Right atrium auricular region (tissue), 2 donors: ENCODE measurements around the gene FIZ1. TPM values are rescaled to one million over a fixed set of nuclear protein-coding genes. Genes with fewer than 3 reads are reported as not detected.

Experiments used
- DNase-seq: peaks from one replicate; pipeline ENCODE4 v3.0.0-alpha.2; 2019; ENCODE audit warnings: low spot score
- H3K27ac ChIP-seq, 2 donors: fragments of 200-600 bp; sonication (generic); 1 replicate in 1 of 2; 2 replicates in 1 of 2; pipeline ENCODE4 v1.5.1; 2016 to 2019
- H3K27me3 ChIP-seq, 2 donors: fragments of 200-600 bp; sonication (generic); one replicate each; pipeline versions ENCODE4 v1.5.1 to v1.6.0; 2017 to 2019
- H3K36me3 ChIP-seq: fragments of 200-600 bp; sonication (generic); one replicate; pipeline ENCODE4 v1.5.1; 2016
- H3K4me1 ChIP-seq, 2 donors: fragments of 200-600 bp; sonication (generic); one replicate each; pipeline versions ENCODE4 v1.5.1 to v1.6.0; 2017 to 2019
- H3K4me3 ChIP-seq, 2 donors: fragments of 200-600 bp; sonication (generic); 1 replicate in 1 of 2; 2 replicates in 1 of 2; pipeline ENCODE4 v1.5.1; 2017 to 2019; ENCODE audit warnings: mild to moderate bottlenecking in 1 of 2, moderate library complexity in 1 of 2
- H3K9me3 ChIP-seq, 2 donors: fragments of 200-600 bp; sonication (generic); one replicate each; pipeline ENCODE4 v1.5.1; 2019
- CTCF ChIP-seq, 2 donors: fragments of 200-600 bp; sonication (generic); IDR thresholded peaks; one replicate each; pipeline ENCODE4 v1.5.1; 2019; ENCODE audit warnings: antibody characterized with exemption in 2 of 2
- total RNA-seq, 2 donors: library from RNA; depleted of rRNA; stranded (reverse); fragments of >200 nt; gene quantifications; one replicate each; pipeline ENCODE4 v1.1.0, GENCODE V29; 2016

The FIZ1 gene
- total RNA-seq, 2 donors from 2014 or later = 9.2 to 12.2 TPM

- Histone ChIP-seq H3K27ac (peak overlapping the region in 1 of 2 donors; percentile 99), H3K36me3 (peaks cover 8% of the 10 kb centered on the region), H3K27me3 (no peaks in the 10 kb centered on the region), H3K4me3 (no peak overlapping the region), H3K4me1 (peaks cover 0 to 22% of the 10 kb centered on the region in 2 donors), H3K9me3 (no peaks in the 10 kb centered on the region)
- DNase-seq = no peak
- no peak for TF ChIP-seq CTCF (IDR thresholded peaks at IDR 0.05)
These were observed 23.1 kb upstream of the FIZ1 start for GRCh38 chr19:55622242-55622969.

GRCh38 chr19:55621673-55622231 lies 22.4 kb upstream of the FIZ1 start:
- TF ChIP-seq CTCF (IDR thresholded peaks at IDR 0.05) = no peak
- no peaks in the 10 kb centered on the region for H3K9me3 ChIP-seq
- peaks cover 15% of the 10 kb centered on the region for H3K36me3 ChIP-seq
- no peaks in the 10 kb centered on the region for H3K27me3 ChIP-seq
- H3K4me3 ChIP-seq = no peak overlapping the region
- no peak overlapping the region for H3K27ac ChIP-seq
- no peak for DNase-seq
- H3K4me1 ChIP-seq = peaks cover 0 to 22% of the 10 kb centered on the region in 2 donors

- Histone ChIP-seq H3K4me3 (no peak overlapping the region), H3K4me1 (peaks cover 0 to 22% of the 10 kb centered on the region in 2 donors), H3K27me3 (no peaks in the 10 kb centered on the region), H3K27ac (no peak overlapping the region), H3K9me3 (no peaks in the 10 kb centered on the region), H3K36me3 (peaks cover 20% of the 10 kb centered on the region)
- no peak for DNase-seq
- no peak for TF ChIP-seq CTCF (IDR thresholded peaks at IDR 0.05)
These were observed 21.9 kb upstream of the FIZ1 start for GRCh38 chr19:55621205-55621672.

GRCh38 chr19:55620410-55621204 lies 21.3 kb upstream of the FIZ1 start:
- H3K4me3 ChIP-seq = no peak overlapping the region
- H3K9me3 ChIP-seq = no peaks in the 10 kb centered on the region
- no peak overlapping the region for H3K27ac ChIP-seq
- peaks cover 26% of the 10 kb centered on the region for H3K36me3 ChIP-seq
- no peaks in the 10 kb centered on the region for H3K27me3 ChIP-seq
- no peak for TF ChIP-seq CTCF (IDR thresholded peaks at IDR 0.05)
- DNase-seq = no peak
- peaks cover 0 to 22% of the 10 kb centered on the region in 2 donors for H3K4me1 ChIP-seq

GRCh38 chr19:55619286-55619685 lies 20.0 kb upstream of the FIZ1 start:
- DNase-seq = no peak
- no peak overlapping the region for H3K27ac ChIP-seq
- no peaks in the 10 kb centered on the region for H3K27me3 ChIP-seq
- H3K4me1 ChIP-seq = peaks cover 0 to 15% of the 10 kb centered on the region in 2 donors
- H3K9me3 ChIP-seq = no peaks in the 10 kb centered on the region
- H3K4me3 ChIP-seq = no peak overlapping the region
- peaks cover 31% of the 10 kb centered on the region for H3K36me3 ChIP-seq
- TF ChIP-seq CTCF (IDR thresholded peaks at IDR 0.05) = no peak
